NT2/D1 (cell line): ENCODE results near the gene KCNJ6.

Source experiments
- SUZ12 ChIP-seq: IDR thresholded peaks from 2 replicates; pipeline ENCODE4 v1.6.1; 2011; ENCODE audit not compliant: insufficient read length, insufficient read depth; ENCODE audit errors: extremely low read depth
- YY1 ChIP-seq: IDR thresholded peaks from 2 replicates; pipeline ENCODE4 v1.6.1; 2011; ENCODE audit not compliant: insufficient read length, insufficient read depth

DNA sequence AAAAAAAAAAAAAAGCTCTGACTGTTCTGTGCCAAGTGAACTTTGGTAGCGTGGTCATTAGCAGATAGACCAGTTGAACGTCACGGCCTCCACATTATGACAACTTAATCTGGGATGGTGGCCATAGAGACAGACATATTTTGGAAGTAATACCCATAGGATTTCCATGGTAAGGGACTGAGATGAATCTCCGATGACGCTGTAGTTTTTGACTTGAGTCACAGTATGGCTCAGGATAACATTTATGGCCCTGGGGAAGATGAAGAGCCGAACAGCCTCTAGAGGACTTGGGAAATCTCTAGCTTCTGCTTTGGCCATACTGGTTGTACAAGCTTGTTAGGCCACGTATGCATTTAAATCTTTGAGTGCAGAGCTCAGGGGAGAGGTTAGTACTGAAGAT is 214.0 kb downstream of the KCNJ6 start:
- TF ChIP-seq SUZ12 (no peak), YY1 (no peak)
